GM10266 (cell line): ENCODE measurements around the gene HPN.
"Not testable (repeated sequence)": the region's sequence is repeated elsewhere in the genome, so short reads cannot be mapped to it uniquely, and the experiment has no call there.

ENCODE experiments used
- DNase-seq: peaks from one replicate; pipeline ENCODE4 v3.0.0; 2012; ENCODE audit errors: extremely low spot score
- CTCF ChIP-seq: IDR thresholded peaks from 2 replicates; pipeline ENCODE4 v1.5.1; 2012; ENCODE audit warnings: mild to moderate bottlenecking, low read depth; ENCODE audit not compliant: control insufficient read depth, insufficient read depth; ENCODE audit errors: missing control alignments

The HPN gene

GRCh38 chr19:35026418-35026817 lies 15.1 kb upstream of the HPN start:
- no peak for TF ChIP-seq CTCF
- DNase-seq: no peak

- no peak for TF ChIP-seq CTCF
- no peak for DNase-seq
Measured at GRCh38 chr19:35027009-35027408, 14.5 kb upstream of the HPN start.

- TF ChIP-seq CTCF: no peak
- DNase-seq: no peak
Measured at GRCh38 chr19:35027851-35028599, 13.5 kb upstream of the HPN start.

- DNase-seq: not testable (repeated sequence)
Measured at GRCh38 chr19:35028600-35028885, 13.0 kb upstream of the HPN start.

GRCh38 chr19:35029275-35029736 lies 12.2 kb upstream of the HPN start:
- not testable (repeated sequence) for DNase-seq

- TF ChIP-seq CTCF: no peak
- DNase-seq: no peak
Measured at GRCh38 chr19:35029737-35030256, 11.7 kb upstream of the HPN start.

- peak; percentile 76 for DNase-seq
Measured at GRCh38 chr19:35030257-35031071, 11.1 kb upstream of the HPN start, which contains the start of gene SCN1B. Gene SCN1B (plus strand): TSS chr19:35030470. CDS start chr19:35030821, 351 bp downstream.

More at GRCh38 chr19:35030257-35031071, 11.1 kb upstream of the HPN start, which contains the start of gene SCN1B:
- TF ChIP-seq CTCF: no peak
